ENCODE data around the gene SELENBP1. TPM values are rescaled to one million over a fixed set of nuclear protein-coding genes. Genes with fewer than 3 reads are reported as not detected.

The SELENBP1 gene
- polyA plus RNA-seq, 1 donor from 2014 or later: not detected

GRCh38 chr1:151346769-151347522, 25.6 kb downstream of the SELENBP1 start, which contains the start of gene RFX5:
TSS of gene RFX5 (minus strand) at chr1:151347252. CDS start at chr1:151346320, 932 bp downstream.
- Histone ChIP-seq H3F3A (ENCODE audit: insufficient read depth, low read length, poor library complexity, severe bottlenecking) (no peaks in the 10 kb centered on the region), H3K27ac (ENCODE audit: low read length) (peak within 1 kb of the TSS; percentile 95)

DNA sequence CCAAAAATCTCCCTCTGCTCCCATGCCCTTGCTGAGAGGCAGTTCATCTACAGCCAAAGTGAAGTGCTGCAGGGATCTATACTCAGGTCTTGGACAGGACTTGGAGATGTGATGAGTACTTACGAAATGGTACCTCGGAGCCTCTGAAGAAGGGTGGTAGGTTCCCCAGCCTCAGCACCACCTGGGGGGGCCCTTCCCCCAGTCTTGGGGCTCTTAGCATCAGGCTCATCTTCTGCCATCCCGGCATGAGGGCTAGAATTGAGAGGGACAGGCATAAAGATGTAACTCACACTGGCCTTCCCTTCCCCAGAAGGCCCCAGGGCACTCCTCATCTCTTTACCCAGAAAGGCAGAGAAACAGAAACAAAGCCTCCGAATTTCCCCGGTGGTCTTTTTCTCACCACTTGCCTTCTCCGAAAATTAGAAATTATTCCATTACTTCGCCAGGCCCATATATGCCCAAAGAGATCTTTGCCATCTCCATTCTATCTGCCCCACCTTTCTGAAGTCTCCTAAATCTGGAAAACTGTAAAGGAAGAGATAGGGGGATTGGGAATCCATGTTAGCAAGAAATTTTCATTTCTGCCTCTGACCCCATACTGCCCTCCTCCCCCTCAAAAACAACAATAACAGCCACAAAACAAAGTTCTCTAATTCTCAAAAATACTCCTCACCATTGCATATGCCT, 26.3 kb downstream of the SELENBP1 start:
- H2AFZ ChIP-seq (ENCODE audit: low read depth, low read length): peak overlapping the region; percentile 81
- no peaks in the 10 kb centered on the region for H3F3A ChIP-seq (ENCODE audit: insufficient read depth, low read length, poor library complexity, severe bottlenecking)
- H3K9me3 ChIP-seq (ENCODE audit: low read length): no peaks in the 10 kb centered on the region
- H3K79me2 ChIP-seq (replicated peaks; ENCODE audit: insufficient read depth, low read length): peaks cover 12% of the 10 kb centered on the region
- H3K36me3 ChIP-seq (ENCODE audit: insufficient read depth, low read length): no peaks in the 10 kb centered on the region
- no peaks in the 10 kb centered on the region for H4K20me1 ChIP-seq (ENCODE audit: insufficient read depth)
- H3K4me3 ChIP-seq (ENCODE audit: low read length): peak overlapping the region; percentile 70
- H3K27ac ChIP-seq (ENCODE audit: low read length): peak overlapping the region; percentile 95
- H3K9me2 ChIP-seq (ENCODE audit: insufficient read depth, low read length): no peaks in the 10 kb centered on the region
- peak overlapping the region; percentile 88 for H3K9ac ChIP-seq (ENCODE audit: low read length)
- no peak for TF ChIP-seq EP300 (conservative IDR thresholded peaks at IDR 0.05; ENCODE audit: poor library complexity, severe bottlenecking)
- TF ChIP-seq EZH2 (IDR thresholded peaks at IDR 0.05; ENCODE audit: borderline replicate concordance, insufficient read depth, low read length, poor library complexity, severe bottlenecking): no peak
- no peak for TF ChIP-seq SMC3 (conservative IDR thresholded peaks at IDR 0.05; ENCODE audit: poor library complexity)
- no peak for TF ChIP-seq TAF1 (IDR thresholded peaks at IDR 0.05; ENCODE audit: low read depth)
- TF ChIP-seq RAD21 (conservative IDR thresholded peaks at IDR 0.05): no peak
- TF ChIP-seq, protein P1, sequence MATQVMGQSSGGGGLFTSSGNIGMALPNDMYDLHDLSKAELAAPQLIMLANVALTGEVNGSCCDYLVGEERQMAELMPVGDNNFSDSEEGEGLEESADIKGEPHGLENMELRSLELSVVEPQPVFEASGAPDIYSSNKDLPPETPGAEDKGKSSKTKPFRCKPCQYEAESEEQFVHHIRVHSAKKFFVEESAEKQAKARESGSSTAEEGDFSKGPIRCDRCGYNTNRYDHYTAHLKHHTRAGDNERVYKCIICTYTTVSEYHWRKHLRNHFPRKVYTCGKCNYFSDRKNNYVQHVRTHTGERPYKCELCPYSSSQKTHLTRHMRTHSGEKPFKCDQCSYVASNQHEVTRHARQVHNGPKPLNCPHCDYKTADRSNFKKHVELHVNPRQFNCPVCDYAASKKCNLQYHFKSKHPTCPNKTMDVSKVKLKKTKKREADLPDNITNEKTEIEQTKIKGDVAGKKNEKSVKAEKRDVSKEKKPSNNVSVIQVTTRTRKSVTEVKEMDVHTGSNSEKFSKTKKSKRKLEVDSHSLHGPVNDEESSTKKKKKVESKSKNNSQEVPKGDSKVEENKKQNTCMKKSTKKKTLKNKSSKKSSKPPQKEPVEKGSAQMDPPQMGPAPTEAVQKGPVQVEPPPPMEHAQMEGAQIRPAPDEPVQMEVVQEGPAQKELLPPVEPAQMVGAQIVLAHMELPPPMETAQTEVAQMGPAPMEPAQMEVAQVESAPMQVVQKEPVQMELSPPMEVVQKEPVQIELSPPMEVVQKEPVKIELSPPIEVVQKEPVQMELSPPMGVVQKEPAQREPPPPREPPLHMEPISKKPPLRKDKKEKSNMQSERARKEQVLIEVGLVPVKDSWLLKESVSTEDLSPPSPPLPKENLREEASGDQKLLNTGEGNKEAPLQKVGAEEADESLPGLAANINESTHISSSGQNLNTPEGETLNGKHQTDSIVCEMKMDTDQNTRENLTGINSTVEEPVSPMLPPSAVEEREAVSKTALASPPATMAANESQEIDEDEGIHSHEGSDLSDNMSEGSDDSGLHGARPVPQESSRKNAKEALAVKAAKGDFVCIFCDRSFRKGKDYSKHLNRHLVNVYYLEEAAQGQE (IDR thresholded peaks at IDR 0.05; ENCODE audit: borderline replicate concordance): no peak
- H3K4me2 ChIP-seq (ENCODE audit: low read length): peak overlapping the region; percentile 85
- no peaks in the 10 kb centered on the region for H3K27me3 ChIP-seq (ENCODE audit: insufficient read depth, low read depth, low read length)

More at GRCh38 chr1:151346769-151347522, 25.6 kb downstream of the SELENBP1 start, which contains the start of gene RFX5:
- H4K20me1 ChIP-seq (ENCODE audit: insufficient read depth): no peaks in the 10 kb centered on the region
- TF ChIP-seq TAF1 (IDR thresholded peaks at IDR 0.05; ENCODE audit: low read depth) (peak; percentile 50), RAD21 (conservative IDR thresholded peaks at IDR 0.05) (no peak), MXI1 (conservative IDR thresholded peaks at IDR 0.05; ENCODE audit: poor library complexity, severe bottlenecking) (peak; percentile 91), POLR2AphosphoS5 (IDR thresholded peaks at IDR 0.05) (peak; percentile 71), EP300 (conservative IDR thresholded peaks at IDR 0.05; ENCODE audit: poor library complexity, severe bottlenecking) (peak; percentile 81), EZH2 (IDR thresholded peaks at IDR 0.05; ENCODE audit: borderline replicate concordance, insufficient read depth, low read length, poor library complexity, severe bottlenecking) (no peak), SMC3 (conservative IDR thresholded peaks at IDR 0.05; ENCODE audit: poor library complexity) (peak; percentile 19)
- TF ChIP-seq, protein P1 (IDR thresholded peaks at IDR 0.05; ENCODE audit: borderline replicate concordance): peak; percentile 90
- TF ChIP-seq, protein P2, sequence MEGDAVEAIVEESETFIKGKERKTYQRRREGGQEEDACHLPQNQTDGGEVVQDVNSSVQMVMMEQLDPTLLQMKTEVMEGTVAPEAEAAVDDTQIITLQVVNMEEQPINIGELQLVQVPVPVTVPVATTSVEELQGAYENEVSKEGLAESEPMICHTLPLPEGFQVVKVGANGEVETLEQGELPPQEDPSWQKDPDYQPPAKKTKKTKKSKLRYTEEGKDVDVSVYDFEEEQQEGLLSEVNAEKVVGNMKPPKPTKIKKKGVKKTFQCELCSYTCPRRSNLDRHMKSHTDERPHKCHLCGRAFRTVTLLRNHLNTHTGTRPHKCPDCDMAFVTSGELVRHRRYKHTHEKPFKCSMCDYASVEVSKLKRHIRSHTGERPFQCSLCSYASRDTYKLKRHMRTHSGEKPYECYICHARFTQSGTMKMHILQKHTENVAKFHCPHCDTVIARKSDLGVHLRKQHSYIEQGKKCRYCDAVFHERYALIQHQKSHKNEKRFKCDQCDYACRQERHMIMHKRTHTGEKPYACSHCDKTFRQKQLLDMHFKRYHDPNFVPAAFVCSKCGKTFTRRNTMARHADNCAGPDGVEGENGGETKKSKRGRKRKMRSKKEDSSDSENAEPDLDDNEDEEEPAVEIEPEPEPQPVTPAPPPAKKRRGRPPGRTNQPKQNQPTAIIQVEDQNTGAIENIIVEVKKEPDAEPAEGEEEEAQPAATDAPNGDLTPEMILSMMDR (IDR thresholded peaks at IDR 0.05; ENCODE audit: poor library complexity, severe bottlenecking): no peak
- peak within 1 kb of the TSS; percentile 88 for H3K9ac ChIP-seq (ENCODE audit: low read length)
- peaks cover 12% of the 10 kb centered on the region for H3K79me2 ChIP-seq (replicated peaks; ENCODE audit: insufficient read depth, low read length)
- H3K27me3 ChIP-seq (ENCODE audit: insufficient read depth, low read depth, low read length): no peaks in the 10 kb centered on the region
- H3K4me3 ChIP-seq (ENCODE audit: low read length): peak within 1 kb of the TSS; percentile 70
- no peaks in the 10 kb centered on the region for H3K36me3 ChIP-seq (ENCODE audit: insufficient read depth, low read length)
- no peaks in the 10 kb centered on the region for H3K9me3 ChIP-seq (ENCODE audit: low read length)
- peak within 1 kb of the TSS; percentile 81 for H2AFZ ChIP-seq (ENCODE audit: low read depth, low read length)
- no peaks in the 10 kb centered on the region for H3K9me2 ChIP-seq (ENCODE audit: insufficient read depth, low read length)
- peak within 1 kb of the TSS; percentile 85 for H3K4me2 ChIP-seq (ENCODE audit: low read length)
